ENCODE results near the gene RSBN1. TPM values are rescaled to one million over a fixed set of nuclear protein-coding genes. Genes with fewer than 3 reads are reported as not detected.

RSBN1 gene
- total and polyA plus RNA-seq, 9 of the 15 experiments (the other 6 are each of a cell fraction or from before 2014, with no cell fraction given): 4.5 to 24.3 (median 13.0) TPM

- no peak for TF ChIP-seq ZNF224 (CRISPR knock-in tag; IDR thresholded peaks at IDR 0.05)
- no peak for TF ChIP-seq VEZF1 (CRISPR knock-in tag; IDR thresholded peaks at IDR 0.05)
- TF ChIP-seq KDM1A (IDR thresholded peaks at IDR 0.05): peak in 1 of 2 experiments; percentile 51; a peak in 2 of 4 replicates
- TF ChIP-seq POLR2AphosphoS5 (IDR thresholded peaks at IDR 0.05; ENCODE audit: control insufficient read depth, insufficient read depth, low read depth, low read length): 0 out of 2 replicates have a peak, but pooled peaks have one; percentile 36
Measured at GRCh38 chr1:113749402-113749801, 62.9 kb downstream of the RSBN1 start (continued).

GRCh38 chr1:113747376-113747775, 64.9 kb downstream of the RSBN1 start:
- FAIRE-seq: no peak

More at GRCh38 chr1:113747376-113747775, 64.9 kb downstream of the RSBN1 start:
- H3K9me1 ChIP-seq (ENCODE audit: control insufficient read depth, insufficient read depth, low read length): no peaks in the 10 kb centered on the region
- intact Hi-C loops (cut with micrococcal nuclease): no loop called here
- BruUV-seq (replicated peaks): no TSS peak
- H3K27me3 ChIP-seq (ENCODE audit: control insufficient read depth in 2 of 2, insufficient read depth in 2 of 2, low read length in 2 of 2): no peaks in the 10 kb centered on the region
- no peak for ATAC-seq
- H3K4me3 ChIP-seq: no peak overlapping the region
- DNase-seq (ENCODE audit: extremely low read depth in 1 of 4, low spot score in 3 of 4): no peak
- H3K4me1 ChIP-seq (replicated peaks in 1 of 2; ENCODE audit: control insufficient read depth in 2 of 2, insufficient read depth in 2 of 2, low read length in 2 of 2): peaks cover 0 to 3% of the 10 kb centered on the region in 2 experiments; a peak in 1 of 5 replicates
- no peaks in the 10 kb centered on the region for H4K20me1 ChIP-seq (replicated peaks; ENCODE audit: control insufficient read depth, insufficient read depth, low read length)
- H3K4me2 ChIP-seq (ENCODE audit: insufficient read depth, low read length): no peak overlapping the region
- in situ Hi-C loops (cut with MboI): no loop called here
- H3K36me3 ChIP-seq (ENCODE audit: control insufficient read depth, insufficient read depth, low read length): peaks cover 40% of the 10 kb centered on the region
- ChIA-PET CTCF (ENCODE audit: low intra/inter-chr PET ratio) (no interaction called here), POLR2A (interaction anchor here (1.0 to 4.0 kb wide), 3 partner anchors 9 to 15 kb away, joined by 4 to 27 read pairs (median 4); partner anchors contain the start of gene PHTF1)
- TF ChIP-seq SAP30 (IDR thresholded peaks at IDR 0.05; ENCODE audit: borderline replicate concordance, insufficient read depth, low read depth, low read length, poor library complexity, severe bottlenecking) (no peak), ZNF696 (CRISPR knock-in tag; conservative IDR thresholded peaks at IDR 0.05) (no peak), ZNF609 (CRISPR knock-in tag; IDR thresholded peaks at IDR 0.05; ENCODE audit: borderline replicate concordance) (no peak), FUS (optimal IDR thresholded peaks at IDR 0.05; ENCODE audit: low read depth, low read length) (no peak), THAP12 (CRISPR knock-in tag; IDR thresholded peaks at IDR 0.05) (no peak)
- no peaks in the 10 kb centered on the region for H3K9me3 ChIP-seq (replicated peaks; ENCODE audit: control insufficient read depth, insufficient read depth, low read depth, low read length)
- H3K9ac ChIP-seq (ENCODE audit: insufficient read depth in 1 of 2, low read depth in 2 of 2, low read length in 2 of 2): no peak overlapping the region
- 69% methylated on average over 1 of the region's 1 CpG for WGBS (ENCODE audit: insufficient coverage, low coverage, missing lambda C conversion rate)
- H2AFZ ChIP-seq (ENCODE audit: low read depth, low read length): no peak overlapping the region
- H3K79me2 ChIP-seq (ENCODE audit: control insufficient read depth, insufficient read depth, low read length): 0 out of 3 replicates have a peak, but pooled peaks cover 1% of the 10 kb centered on the region
- no peak overlapping the region for H3K27ac ChIP-seq (ENCODE audit: extremely low read depth, low read depth, low read length)
